ENCODE results near the gene AP4B1. TPM values are rescaled to one million over a fixed set of nuclear protein-coding genes. Genes with fewer than 3 reads are reported as not detected.

Gene AP4B1
- total and polyA plus RNA-seq, 9 of the 15 experiments (the other 6 are each of a cell fraction or from before 2014, with no cell fraction given): 15.8 to 36.5 (median 24.6) TPM

GRCh38 chr1:113899111-113899510, 5.5 kb downstream of the AP4B1 start:
- ATAC-seq: no peak
- no peak overlapping the region for H3K4me2 ChIP-seq (ENCODE audit: insufficient read depth, low read length)
- in situ Hi-C loops (cut with MboI): no loop called here
- no peak overlapping the region for H2AFZ ChIP-seq (ENCODE audit: low read depth, low read length)
- ChIA-PET POLR2A (interaction anchor here (0.5 to 1.8 kb wide), 3 partner anchors 11 to 20 kb away, joined by 3 to 6 read pairs (median 3); no protein-coding TSS in a partner anchor), CTCF (ENCODE audit: low intra/inter-chr PET ratio) (interaction anchor here (0.7 kb wide), 1 partner anchor 52 kb away, joined by 6 read pairs; no protein-coding TSS in a partner anchor)
- no peaks in the 10 kb centered on the region for H3K27me3 ChIP-seq (ENCODE audit: control insufficient read depth in 2 of 2, insufficient read depth in 2 of 2, low read length in 2 of 2)
- no peak for DNase-seq (ENCODE audit: extremely low read depth in 1 of 4, low spot score in 3 of 4)
- peaks cover 3 to 7% of the 10 kb centered on the region in 2 experiments; a peak in 3 of 5 replicates for H3K4me1 ChIP-seq (replicated peaks in 1 of 2; ENCODE audit: control insufficient read depth in 2 of 2, insufficient read depth in 2 of 2, low read length in 2 of 2)
- no peaks in the 10 kb centered on the region for H3K9me3 ChIP-seq (replicated peaks; ENCODE audit: control insufficient read depth, insufficient read depth, low read depth, low read length)
- intact Hi-C loops (cut with micrococcal nuclease): no loop called here
- peaks cover 16% of the 10 kb centered on the region for H3K79me2 ChIP-seq (ENCODE audit: control insufficient read depth, insufficient read depth, low read length)
- BruUV-seq (replicated peaks): no TSS peak
- no peaks in the 10 kb centered on the region for H3K9me1 ChIP-seq (ENCODE audit: control insufficient read depth, insufficient read depth, low read length)
- no peak for FAIRE-seq
- H3K4me3 ChIP-seq: no peak overlapping the region
- H4K20me1 ChIP-seq (replicated peaks; ENCODE audit: control insufficient read depth, insufficient read depth, low read length): no peaks in the 10 kb centered on the region
- no peak overlapping the region for H3K27ac ChIP-seq (ENCODE audit: extremely low read depth, low read depth, low read length)
- TF ChIP-seq KAT7 (CRISPR knock-in tag; IDR thresholded peaks at IDR 0.05; ENCODE audit: borderline replicate concordance): no peak
- no peak for TF ChIP-seq BHLHE40 (IDR thresholded peaks at IDR 0.05; ENCODE audit: low read length)
- no peak for TF ChIP-seq CSDE1 (IDR thresholded peaks at IDR 0.05)
- no peak for TF ChIP-seq GATAD2A (IDR thresholded peaks at IDR 0.05)
- TF ChIP-seq ZBTB26 (CRISPR knock-in tag; IDR thresholded peaks at IDR 0.05): no peak
- TF ChIP-seq PPARD (CRISPR knock-in tag; IDR thresholded peaks at IDR 0.05): no peak
- no peak for TF ChIP-seq USF2 (CRISPR knock-in tag; IDR thresholded peaks at IDR 0.05)
- no peak overlapping the region for H3K9ac ChIP-seq (ENCODE audit: insufficient read depth in 1 of 2, low read depth in 2 of 2, low read length in 2 of 2)
- peaks cover 75% of the 10 kb centered on the region for H3K36me3 ChIP-seq (ENCODE audit: control insufficient read depth, insufficient read depth, low read length)

Measured in K562 (cell line).